Upper lobe of right lung (tissue), 1 donor: ENCODE measurements around the gene CUL1. TPM values are rescaled to one million over a fixed set of nuclear protein-coding genes. Genes with fewer than 3 reads are reported as not detected.

Source experiments
- ATAC-seq: fragments of 200-7000 bp; cut with Tn5 transposase; one replicate; pipeline ENCODE4 v1.9.1; 2020; ENCODE audit warnings: mild to moderate bottlenecking, moderate library complexity
- DNase-seq: peaks from one replicate; pipeline ENCODE4 v3.0.0-alpha.2; 2020
- H3K27ac ChIP-seq: fragments of 200-600 bp; one replicate; pipeline ENCODE4 v1.8.0; 2022
- H3K27me3 ChIP-seq: fragments of 200-600 bp; one replicate; pipeline ENCODE4 v1.8.0; 2022; ENCODE audit warnings: mild to moderate bottlenecking
- H3K36me3 ChIP-seq: fragments of 200-600 bp; one replicate; pipeline ENCODE4 v1.8.0; 2022
- H3K4me1 ChIP-seq: fragments of 200-600 bp; one replicate; pipeline ENCODE4 v1.8.0; 2022
- H3K4me3 ChIP-seq: fragments of 200-600 bp; one replicate; pipeline ENCODE4 v1.8.0; 2022; ENCODE audit warnings: mild to moderate bottlenecking
- H3K9me3 ChIP-seq: fragments of 200-600 bp; one replicate; pipeline ENCODE4 v1.8.0; 2022
- CTCF ChIP-seq: fragments of 200-600 bp; IDR thresholded peaks from one replicate; pipeline ENCODE4 v1.8.0; 2022; ENCODE audit warnings: antibody characterized with exemption
- intact Hi-C: fragments of 100-400 bp; cut with DNase I; formaldehyde crosslinking; loops from one replicate; pipeline ENCODE4 v1.11.0; 2022
- total RNA-seq: library from RNA; stranded (reverse); fragmentation: NEBNext Ultra II Directional; extraction: Animal tissue kit (Norgen Biotek cat#: 25700); gene quantifications from one replicate; pipeline ENCODE4 v1.2.1, GENCODE V29; 2021
- donor health status: DM: no; HTN: yes; CAD: no; lungs with severe emphysema.

CUL1 gene
- total RNA-seq, 1 donor from 2014 or later: 44.4 TPM

GRCh38 chr7:148847815-148848734 is 149.4 kb downstream of the CUL1 start:
- no peaks in the 10 kb centered on the region for H3K27me3 ChIP-seq
- H3K9me3 ChIP-seq: no peaks in the 10 kb centered on the region
- no peaks in the 10 kb centered on the region for H3K4me1 ChIP-seq
- H3K36me3 ChIP-seq: no peaks in the 10 kb centered on the region
- no peak overlapping the region for H3K27ac ChIP-seq
- intact Hi-C loops: no loop called here
- no peak for TF ChIP-seq CTCF
- ATAC-seq (no peak), DNase-seq (no peak)
- H3K4me3 ChIP-seq: no peak overlapping the region

GRCh38 chr7:148849393-148850098 is 150.8 kb downstream of the CUL1 start:
- H3K4me3 ChIP-seq: no peak overlapping the region
- H3K27me3 ChIP-seq: no peaks in the 10 kb centered on the region
- DNase-seq (no peak), ATAC-seq (no peak)
- intact Hi-C loops: no loop called here
- no peak overlapping the region for H3K27ac ChIP-seq
- no peak for TF ChIP-seq CTCF
- no peaks in the 10 kb centered on the region for H3K9me3 ChIP-seq
- H3K36me3 ChIP-seq: no peaks in the 10 kb centered on the region
- no peaks in the 10 kb centered on the region for H3K4me1 ChIP-seq

GRCh38 chr7:148850564-148850963 is 151.9 kb downstream of the CUL1 start:
- ATAC-seq (no peak), DNase-seq (no peak)
- H3K4me3 ChIP-seq: no peak overlapping the region
- H3K9me3 ChIP-seq: no peaks in the 10 kb centered on the region
- no peaks in the 10 kb centered on the region for H3K27me3 ChIP-seq
- no peaks in the 10 kb centered on the region for H3K36me3 ChIP-seq
- no peak overlapping the region for H3K27ac ChIP-seq
- intact Hi-C loops: no loop called here
- no peak for TF ChIP-seq CTCF
- H3K4me1 ChIP-seq: no peaks in the 10 kb centered on the region

Other genes starting within 250 kb of the CUL1 start
- not detected for gene C7orf33, start 108.1 kb upstream of the CUL1 start, total RNA-seq
- gene EZH2, start 185.4 kb downstream of the CUL1 start, total RNA-seq: 3.7 TPM